ENCODE measurements around the gene AGPS. TPM values are rescaled to one million over a fixed set of nuclear protein-coding genes. Genes with fewer than 3 reads are reported as not detected.

The AGPS gene
- total and polyA plus RNA-seq, 4 donors: 6.3 to 46.9 (median 18.3) TPM

DNA sequence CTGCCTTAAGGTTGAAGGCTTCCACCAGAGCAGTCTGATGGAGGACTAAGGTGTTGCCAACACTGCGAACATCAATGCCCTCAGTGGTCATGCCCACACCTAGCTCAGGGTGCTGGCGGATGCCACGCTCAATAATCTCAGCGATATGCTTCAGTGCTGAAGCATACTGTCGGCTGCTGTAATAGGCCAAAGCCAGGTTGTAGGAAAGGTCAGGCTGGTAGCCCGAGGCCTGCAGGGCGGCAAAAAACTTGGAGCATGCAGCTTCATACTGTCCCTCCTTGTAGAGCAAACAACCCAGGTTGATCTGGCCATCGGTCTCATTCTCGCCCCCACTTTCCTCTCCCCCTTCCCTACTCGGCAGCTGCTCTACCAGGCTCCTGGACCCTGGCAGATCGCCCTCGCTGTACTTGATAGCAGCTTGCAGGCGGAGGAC lies 159.4 kb downstream of the AGPS start:
- TF ChIP-seq FOXA1 (IDR thresholded peaks at IDR 0.05) (no peak), RXRA (IDR thresholded peaks at IDR 0.05) (no peak), HNF4G (IDR thresholded peaks at IDR 0.05) (no peak)
- TF ChIP-seq, protein P1, sequence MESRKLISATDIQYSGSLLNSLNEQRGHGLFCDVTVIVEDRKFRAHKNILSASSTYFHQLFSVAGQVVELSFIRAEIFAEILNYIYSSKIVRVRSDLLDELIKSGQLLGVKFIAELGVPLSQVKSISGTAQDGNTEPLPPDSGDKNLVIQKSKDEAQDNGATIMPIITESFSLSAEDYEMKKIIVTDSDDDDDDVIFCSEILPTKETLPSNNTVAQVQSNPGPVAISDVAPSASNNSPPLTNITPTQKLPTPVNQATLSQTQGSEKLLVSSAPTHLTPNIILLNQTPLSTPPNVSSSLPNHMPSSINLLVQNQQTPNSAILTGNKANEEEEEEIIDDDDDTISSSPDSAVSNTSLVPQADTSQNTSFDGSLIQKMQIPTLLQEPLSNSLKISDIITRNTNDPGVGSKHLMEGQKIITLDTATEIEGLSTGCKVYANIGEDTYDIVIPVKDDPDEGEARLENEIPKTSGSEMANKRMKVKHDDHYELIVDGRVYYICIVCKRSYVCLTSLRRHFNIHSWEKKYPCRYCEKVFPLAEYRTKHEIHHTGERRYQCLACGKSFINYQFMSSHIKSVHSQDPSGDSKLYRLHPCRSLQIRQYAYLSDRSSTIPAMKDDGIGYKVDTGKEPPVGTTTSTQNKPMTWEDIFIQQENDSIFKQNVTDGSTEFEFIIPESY (IDR thresholded peaks at IDR 0.05): no peak
- H3K9ac ChIP-seq (ENCODE audit: low read depth in 1 of 2, low read length in 2 of 2): no peak overlapping the region
- no peaks in the 10 kb centered on the region for H3K9me3 ChIP-seq (ENCODE audit: control insufficient read depth in 4 of 4, low read length in 3 of 4)
- H3K4me3 ChIP-seq (ENCODE audit: low read depth in 1 of 3, low read length in 3 of 3): peak overlapping the region; percentile 66 to 88 (median 76)
- no peak overlapping the region for H3K27ac ChIP-seq (ENCODE audit: low read depth in 1 of 2, low read length in 2 of 2)
- DNase-seq (ENCODE audit: low spot score): peak; percentile 55
- H3K4me1 ChIP-seq (ENCODE audit: control insufficient read depth in 4 of 4, insufficient read depth in 4 of 4, low read length in 3 of 4): peaks cover 0 to 10% (median 4%) of the 10 kb centered on the region in 4 donors
- no peaks in the 10 kb centered on the region for H3K27me3 ChIP-seq (ENCODE audit: control insufficient read depth in 4 of 4, insufficient read depth in 4 of 4, low read length in 3 of 4)
- no peaks in the 10 kb centered on the region for H3K36me3 ChIP-seq (ENCODE audit: control insufficient read depth in 4 of 4, insufficient read depth in 3 of 4, low read depth in 1 of 4, low read length in 3 of 4)
- WGBS: 61% methylated on average over 13 of the region's 13 CpGs

DNA sequence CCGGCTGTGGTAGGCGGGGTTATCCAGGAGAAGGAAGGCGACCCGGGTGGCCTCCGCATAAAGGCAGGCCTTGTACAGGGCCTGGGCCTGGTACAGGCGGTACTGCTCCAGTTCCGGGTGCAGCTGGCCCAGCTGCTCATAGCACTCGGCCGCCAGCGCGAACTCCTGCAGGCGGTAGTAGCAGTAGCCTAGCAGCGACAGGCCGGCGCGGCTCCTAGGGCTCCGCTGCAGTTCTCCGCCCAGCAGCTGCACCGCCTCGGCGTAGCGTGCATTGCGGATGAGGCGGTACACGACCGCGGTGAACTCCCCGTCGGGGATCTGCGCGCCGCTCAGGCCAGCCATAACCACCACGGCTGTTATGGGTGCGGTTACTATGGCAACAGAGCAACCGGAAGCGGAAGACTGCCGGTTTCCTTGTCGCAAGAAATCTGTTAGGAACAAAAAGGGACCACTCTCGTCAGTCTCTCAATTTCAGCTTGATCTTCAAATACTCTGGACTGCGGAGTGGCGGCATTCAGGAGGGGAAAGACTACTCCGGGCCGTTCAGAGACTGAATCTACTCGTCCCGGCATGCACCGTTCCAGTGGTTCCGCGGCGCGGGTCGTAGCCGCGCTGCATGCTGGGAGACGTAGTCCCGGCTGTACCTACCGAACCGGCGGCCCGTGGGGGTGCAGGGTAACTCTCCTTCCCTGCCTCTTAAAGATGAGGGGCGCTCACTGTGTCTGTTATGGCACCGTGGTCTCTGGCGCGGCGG lies 160.0 kb downstream of the AGPS start:
- peaks cover 0 to 10% (median 4%) of the 10 kb centered on the region in 4 donors for H3K4me1 ChIP-seq (ENCODE audit: control insufficient read depth in 4 of 4, insufficient read depth in 4 of 4, low read length in 3 of 4)
- peak overlapping the region; percentile 69 to 81 for H3K9ac ChIP-seq (ENCODE audit: low read depth in 1 of 2, low read length in 2 of 2)
- no peaks in the 10 kb centered on the region for H3K27me3 ChIP-seq (ENCODE audit: control insufficient read depth in 4 of 4, insufficient read depth in 4 of 4, low read length in 3 of 4)
- peak overlapping the region; percentile 66 to 88 (median 76) for H3K4me3 ChIP-seq (ENCODE audit: low read depth in 1 of 3, low read length in 3 of 3)
- DNase-seq (ENCODE audit: low spot score): peak; percentile 90
- no peaks in the 10 kb centered on the region for H3K9me3 ChIP-seq (ENCODE audit: control insufficient read depth in 4 of 4, low read length in 3 of 4)
- no peaks in the 10 kb centered on the region for H3K36me3 ChIP-seq (ENCODE audit: control insufficient read depth in 4 of 4, insufficient read depth in 3 of 4, low read depth in 1 of 4, low read length in 3 of 4)
- TF ChIP-seq RAD21 (IDR thresholded peaks at IDR 0.05) (peak in 1 of 2 donors; percentile 8), GABPA (IDR thresholded peaks at IDR 0.05 in 1 of 2, conservative IDR thresholded peaks at IDR 0.05 in 1 of 2) (peak; percentile 76 to 91), YY1 (IDR thresholded peaks at IDR 0.05) (peak; percentile 95), HNF4G (IDR thresholded peaks at IDR 0.05) (no peak), SP1 (IDR thresholded peaks at IDR 0.05) (peak; percentile 13), FOXA2 (IDR thresholded peaks at IDR 0.05) (no peak), TAF1 (conservative IDR thresholded peaks at IDR 0.05) (no peak)
- TF ChIP-seq, protein P2, sequence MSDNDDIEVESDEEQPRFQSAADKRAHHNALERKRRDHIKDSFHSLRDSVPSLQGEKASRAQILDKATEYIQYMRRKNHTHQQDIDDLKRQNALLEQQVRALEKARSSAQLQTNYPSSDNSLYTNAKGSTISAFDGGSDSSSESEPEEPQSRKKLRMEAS (IDR thresholded peaks at IDR 0.05): peak; percentile 68
- peak overlapping the region; percentile 88 to 94 for H3K27ac ChIP-seq (ENCODE audit: low read depth in 1 of 2, low read length in 2 of 2)
- WGBS: 1% methylated on average over 64 of the region's 64 CpGs

DNA sequence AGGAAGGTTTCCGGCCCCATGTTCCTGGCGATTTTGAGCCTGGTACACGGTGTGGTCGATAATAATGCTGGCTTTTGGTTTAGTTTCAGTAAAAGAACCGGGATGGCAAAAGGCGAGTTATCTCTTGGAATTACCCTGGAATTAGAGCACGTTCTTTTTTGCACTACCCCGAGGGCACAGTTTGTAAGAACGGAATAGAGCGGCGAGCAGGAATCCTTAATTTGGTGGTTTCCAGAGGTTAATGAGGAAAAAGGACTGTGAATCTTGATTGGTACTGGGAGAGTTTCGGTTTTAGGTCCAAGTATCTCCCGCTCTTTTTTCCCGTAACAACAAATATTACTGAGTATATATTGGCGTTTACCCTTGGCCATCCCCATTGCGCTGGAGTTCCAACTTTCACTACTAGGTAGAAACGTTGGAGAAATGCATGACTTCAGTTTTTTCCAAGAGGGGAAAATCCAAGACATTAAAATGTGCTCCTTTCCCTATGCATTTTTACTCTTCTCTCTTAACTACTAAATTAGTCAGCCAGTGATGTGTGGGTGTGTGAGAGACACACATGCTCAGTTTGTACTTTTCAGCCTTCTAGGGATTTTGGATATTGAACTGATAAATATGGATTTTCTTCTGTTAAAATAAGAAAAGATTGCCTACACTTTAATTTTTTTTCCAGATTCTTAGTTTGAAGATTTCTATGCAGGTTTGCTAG lies 160.8 kb downstream of the AGPS start:
- DNase-seq (ENCODE audit: low spot score): no peak
- peaks cover 0 to 10% (median 4%) of the 10 kb centered on the region in 4 donors for H3K4me1 ChIP-seq (ENCODE audit: control insufficient read depth in 4 of 4, insufficient read depth in 4 of 4, low read length in 3 of 4)
- no peaks in the 10 kb centered on the region for H3K36me3 ChIP-seq (ENCODE audit: control insufficient read depth in 4 of 4, insufficient read depth in 3 of 4, low read depth in 1 of 4, low read length in 3 of 4)
- no peaks in the 10 kb centered on the region for H3K9me3 ChIP-seq (ENCODE audit: control insufficient read depth in 4 of 4, low read length in 3 of 4)
- H3K9ac ChIP-seq (ENCODE audit: low read depth in 1 of 2, low read length in 2 of 2): peak overlapping the region; percentile 49 to 69
- peak overlapping the region; percentile 88 to 94 for H3K27ac ChIP-seq (ENCODE audit: low read depth in 1 of 2, low read length in 2 of 2)
- no peaks in the 10 kb centered on the region for H3K27me3 ChIP-seq (ENCODE audit: control insufficient read depth in 4 of 4, insufficient read depth in 4 of 4, low read length in 3 of 4)
- WGBS: 3% methylated on average over 17 of the region's 17 CpGs
- TF ChIP-seq HNF4G (IDR thresholded peaks at IDR 0.05) (no peak), JUND (IDR thresholded peaks at IDR 0.05) (no peak)
- TF ChIP-seq, protein P3, sequence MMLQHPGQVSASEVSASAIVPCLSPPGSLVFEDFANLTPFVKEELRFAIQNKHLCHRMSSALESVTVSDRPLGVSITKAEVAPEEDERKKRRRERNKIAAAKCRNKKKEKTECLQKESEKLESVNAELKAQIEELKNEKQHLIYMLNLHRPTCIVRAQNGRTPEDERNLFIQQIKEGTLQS (IDR thresholded peaks at IDR 0.05): no peak
- peak overlapping the region; percentile 66 to 88 (median 76) for H3K4me3 ChIP-seq (ENCODE audit: low read depth in 1 of 3, low read length in 3 of 3)
